GM10266 (cell line): ENCODE results near the gene GPC4.

Experiments used
- DNase-seq: peaks from one replicate; pipeline ENCODE4 v3.0.0; 2012; ENCODE audit errors: extremely low spot score
- TF ChIP-seq, protein P1 (sequence below): IDR thresholded peaks from 2 replicates; pipeline ENCODE4 v1.5.1; 2012; ENCODE audit warnings: mild to moderate bottlenecking, low read depth; ENCODE audit not compliant: control insufficient read depth, insufficient read depth; ENCODE audit errors: missing control alignments

The GPC4 gene

DNA sequence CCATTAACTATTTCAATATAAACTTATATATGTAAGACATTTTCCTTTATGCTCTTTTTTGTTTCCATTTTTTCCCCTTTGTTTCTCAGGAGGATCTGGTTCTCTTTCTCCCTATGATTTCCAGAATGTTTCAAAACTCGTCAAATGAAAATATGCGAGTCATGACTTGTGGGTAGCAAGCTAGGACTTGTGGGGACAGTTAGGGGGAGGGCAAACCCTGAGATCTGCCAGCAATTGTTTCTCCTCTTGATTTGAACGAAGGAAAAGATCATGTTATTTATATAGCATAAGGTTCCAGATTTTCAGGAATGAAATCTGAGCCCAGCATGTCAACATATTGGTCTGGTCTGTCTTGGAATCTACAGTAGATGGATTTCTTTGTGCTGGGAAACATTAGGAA is 28.9 kb upstream of the GPC4 start:
- no peak for DNase-seq
- TF ChIP-seq, protein P1, sequence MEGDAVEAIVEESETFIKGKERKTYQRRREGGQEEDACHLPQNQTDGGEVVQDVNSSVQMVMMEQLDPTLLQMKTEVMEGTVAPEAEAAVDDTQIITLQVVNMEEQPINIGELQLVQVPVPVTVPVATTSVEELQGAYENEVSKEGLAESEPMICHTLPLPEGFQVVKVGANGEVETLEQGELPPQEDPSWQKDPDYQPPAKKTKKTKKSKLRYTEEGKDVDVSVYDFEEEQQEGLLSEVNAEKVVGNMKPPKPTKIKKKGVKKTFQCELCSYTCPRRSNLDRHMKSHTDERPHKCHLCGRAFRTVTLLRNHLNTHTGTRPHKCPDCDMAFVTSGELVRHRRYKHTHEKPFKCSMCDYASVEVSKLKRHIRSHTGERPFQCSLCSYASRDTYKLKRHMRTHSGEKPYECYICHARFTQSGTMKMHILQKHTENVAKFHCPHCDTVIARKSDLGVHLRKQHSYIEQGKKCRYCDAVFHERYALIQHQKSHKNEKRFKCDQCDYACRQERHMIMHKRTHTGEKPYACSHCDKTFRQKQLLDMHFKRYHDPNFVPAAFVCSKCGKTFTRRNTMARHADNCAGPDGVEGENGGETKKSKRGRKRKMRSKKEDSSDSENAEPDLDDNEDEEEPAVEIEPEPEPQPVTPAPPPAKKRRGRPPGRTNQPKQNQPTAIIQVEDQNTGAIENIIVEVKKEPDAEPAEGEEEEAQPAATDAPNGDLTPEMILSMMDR: no peak

DNA sequence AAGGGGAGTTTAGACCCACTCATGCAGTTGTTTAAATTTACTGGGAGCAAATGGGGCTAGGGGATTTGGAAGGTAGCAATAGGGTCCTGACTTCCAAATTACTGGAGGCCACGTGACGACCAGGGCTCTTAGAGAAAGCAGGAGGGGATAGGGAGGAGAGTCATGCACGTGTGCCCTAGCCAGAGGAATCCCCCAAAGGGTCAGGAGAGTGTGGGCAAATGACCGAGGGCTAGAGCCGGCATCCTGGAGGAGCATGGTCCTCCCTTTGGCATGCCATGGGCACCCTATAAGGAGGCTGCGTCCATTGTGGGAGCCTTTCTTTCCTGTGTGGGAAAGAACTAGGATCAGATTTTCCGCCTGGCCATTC is 25.5 kb upstream of the GPC4 start:
- no peak for DNase-seq
- TF ChIP-seq, protein P1: no peak

DNA sequence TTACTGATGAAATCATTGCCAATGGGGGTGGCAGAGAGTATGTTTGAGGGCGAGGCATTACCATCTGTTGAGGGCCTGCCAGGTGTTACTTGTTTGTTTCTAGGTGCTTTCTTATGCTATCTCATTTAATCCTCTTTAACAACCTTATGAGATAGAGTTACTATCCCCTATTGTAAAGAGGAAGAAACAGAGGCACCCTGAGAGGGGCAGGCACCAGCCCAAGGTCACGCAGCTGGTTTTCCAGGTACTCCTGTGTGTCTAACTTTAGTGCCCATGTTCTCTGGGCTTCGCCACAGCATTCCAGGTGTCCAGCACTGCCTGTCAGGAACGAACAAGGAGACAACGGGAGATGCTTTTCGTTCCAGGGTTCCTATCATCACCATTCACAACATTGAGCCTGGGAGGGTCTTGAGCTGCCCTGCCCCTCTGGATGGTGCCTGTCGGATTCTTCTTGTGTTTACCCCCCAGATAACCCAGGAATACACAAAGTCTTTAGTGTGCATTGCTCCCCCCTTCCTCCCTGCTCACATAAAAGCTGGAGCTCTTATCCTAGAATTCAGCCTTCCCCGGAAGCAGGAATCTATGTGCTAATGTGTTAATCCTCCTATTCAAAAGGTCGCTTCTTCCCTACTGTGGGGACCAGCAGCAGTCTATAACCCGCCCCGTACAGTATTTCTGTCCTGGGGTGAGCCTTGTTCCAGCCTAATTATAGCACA is 24.9 kb upstream of the GPC4 start:
- TF ChIP-seq, protein P1: no peak
- no peak for DNase-seq

DNA sequence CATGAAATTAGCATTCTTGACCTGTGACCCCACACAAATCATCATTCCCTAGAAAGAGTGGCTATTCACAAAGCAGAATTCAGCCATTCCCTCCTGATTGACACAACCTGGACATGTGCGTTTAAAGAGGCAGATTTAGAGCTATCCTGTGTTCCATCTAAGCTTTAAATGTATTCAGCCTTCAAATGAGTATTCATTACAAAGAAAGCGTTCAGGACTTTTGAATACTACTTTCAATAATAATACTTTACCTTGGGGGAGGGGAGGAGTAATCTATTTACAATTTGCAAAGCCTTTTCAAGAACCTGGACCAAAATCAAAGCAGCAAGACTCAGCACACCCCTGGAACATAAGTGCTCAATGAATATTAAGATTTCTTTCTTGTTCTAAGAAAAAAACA is 22.5 kb upstream of the GPC4 start:
- no peak for DNase-seq
- TF ChIP-seq, protein P1: no peak

DNA sequence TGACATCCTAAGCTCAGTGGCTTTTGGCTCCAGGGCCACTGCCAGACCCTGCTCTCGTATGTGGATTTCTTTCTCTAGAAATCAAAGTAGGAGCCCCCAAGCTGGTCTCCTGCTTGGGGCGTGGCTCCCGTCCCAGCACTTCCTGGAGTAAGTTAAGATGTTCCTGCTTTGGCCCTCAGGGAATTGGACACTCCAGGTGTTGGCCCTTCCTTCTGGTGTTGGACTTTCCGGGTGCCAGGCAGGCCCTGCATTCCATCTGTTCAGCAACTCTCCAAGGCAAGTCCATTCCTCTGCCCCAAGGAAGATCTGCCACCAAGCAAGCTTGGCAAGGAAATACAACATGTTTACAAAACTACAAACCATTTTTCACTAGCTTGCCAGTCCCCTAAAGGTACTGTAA is 22.1 kb upstream of the GPC4 start:
- DNase-seq: no peak
- TF ChIP-seq, protein P1: no peak

DNA sequence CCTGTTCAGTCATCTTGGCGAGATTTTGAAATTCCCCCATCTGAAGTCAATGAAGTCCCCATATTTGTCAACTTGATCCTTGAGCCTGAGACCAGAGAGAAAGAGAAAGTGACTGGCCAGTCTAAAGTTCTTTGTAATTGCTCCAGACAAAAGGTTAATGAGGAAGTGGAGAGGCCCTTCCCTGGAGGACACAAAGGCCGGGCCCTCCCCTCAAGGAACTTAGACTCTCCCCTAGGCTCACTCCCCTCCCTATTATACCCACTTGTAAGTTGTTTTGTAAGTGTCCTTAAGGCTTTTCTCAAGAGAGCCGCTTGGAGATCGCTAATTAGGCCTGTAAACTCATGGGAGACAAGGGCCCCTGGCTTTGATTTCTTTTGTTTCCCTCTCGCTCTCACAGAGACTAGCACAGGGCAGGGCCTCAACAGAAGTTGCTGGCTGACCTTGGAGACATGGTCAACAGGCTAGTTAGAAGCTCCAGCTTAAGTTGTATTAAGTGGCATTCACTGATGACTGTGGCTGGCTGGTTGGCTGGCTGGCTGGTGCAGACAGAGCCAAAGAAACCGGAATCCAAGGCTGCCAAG is 20.3 kb upstream of the GPC4 start:
- no peak for DNase-seq
- TF ChIP-seq, protein P1: no peak

DNA sequence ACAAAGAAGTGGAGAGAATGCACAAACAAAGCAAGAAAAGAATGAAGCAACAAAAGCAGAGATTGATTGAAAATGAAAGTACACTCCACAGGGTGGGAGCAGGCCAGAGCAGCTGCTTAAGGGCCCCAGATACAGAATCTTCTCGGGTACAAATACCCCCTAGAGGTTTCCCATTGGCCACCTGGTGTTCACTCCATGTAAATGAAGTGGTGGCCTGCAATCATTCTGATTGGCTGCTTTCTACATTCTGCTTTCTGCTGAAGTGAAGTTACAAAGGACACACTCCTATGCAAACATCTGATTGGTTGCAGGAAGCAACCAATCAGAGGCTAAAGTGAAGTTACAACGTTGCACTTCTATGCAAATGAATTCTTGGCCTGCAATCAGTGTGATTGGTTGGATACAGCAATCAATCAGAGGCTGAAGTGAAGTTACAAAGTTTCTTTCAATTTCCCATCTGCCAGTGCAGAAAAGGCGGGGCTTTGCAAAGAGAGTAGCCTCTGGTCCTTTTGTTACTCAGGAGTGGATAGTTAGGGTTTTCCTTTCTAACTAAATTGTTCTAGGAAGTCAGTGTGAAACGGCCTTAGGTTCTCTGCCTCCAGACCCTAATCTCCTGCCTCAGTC is 19.0 kb upstream of the GPC4 start:
- TF ChIP-seq, protein P1: no peak
- DNase-seq: no peak
